ENCODE measurements around the gene PRAC2. TPM values are rescaled to one million over a fixed set of nuclear protein-coding genes. Genes with fewer than 3 reads are reported as not detected.

The PRAC2 gene
- total RNA-seq, 2 experiments from 2014 or later, result not detected

DNA sequence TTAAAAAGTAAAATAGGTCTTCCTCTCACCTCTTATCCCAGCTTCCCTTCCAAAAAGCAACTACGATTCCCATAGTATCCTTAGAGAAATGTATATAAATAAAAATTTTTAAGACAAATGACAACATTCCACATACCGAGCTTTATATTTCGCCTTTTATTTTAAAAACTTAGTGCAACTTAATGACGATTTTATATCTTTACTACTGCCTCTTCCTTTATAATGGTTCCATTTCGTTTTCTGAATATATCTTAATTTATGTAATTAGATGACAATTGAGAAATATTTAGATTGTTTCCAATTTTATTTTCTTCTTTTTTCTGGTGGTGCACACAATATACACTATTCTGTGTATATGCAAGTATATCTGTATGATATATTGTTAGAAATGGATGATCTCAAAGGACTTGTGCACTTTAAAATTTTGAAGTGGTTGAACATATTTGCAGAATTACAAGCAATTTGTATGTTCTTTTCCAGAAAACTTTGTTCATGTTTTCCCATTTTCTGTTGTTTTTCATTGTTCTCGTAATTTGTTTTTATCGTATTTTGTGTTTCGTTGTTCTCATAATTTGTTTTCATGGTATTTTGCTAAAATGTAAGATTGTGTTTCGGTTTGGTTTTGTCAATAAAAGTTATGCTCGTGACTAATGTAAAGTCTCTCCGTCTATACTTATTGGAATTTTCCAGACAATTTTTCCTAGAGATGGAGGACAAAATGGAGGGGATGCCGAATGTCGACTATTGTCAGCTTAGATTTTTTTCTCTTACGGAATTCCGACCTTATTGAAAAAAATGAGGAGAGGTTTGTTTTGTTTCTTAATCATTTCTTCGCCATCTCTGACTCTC is 26.0 kb downstream of the PRAC2 start:
- CTCF ChIA-PET, result interaction anchor here (0.9 to 1.5 kb wide), 3 partner anchors 24 to 77 kb away, joined by 3 to 5 read pairs (median 4); no protein-coding TSS in a partner anchor
- POLR2A ChIA-PET, result no interaction called here

DNA sequence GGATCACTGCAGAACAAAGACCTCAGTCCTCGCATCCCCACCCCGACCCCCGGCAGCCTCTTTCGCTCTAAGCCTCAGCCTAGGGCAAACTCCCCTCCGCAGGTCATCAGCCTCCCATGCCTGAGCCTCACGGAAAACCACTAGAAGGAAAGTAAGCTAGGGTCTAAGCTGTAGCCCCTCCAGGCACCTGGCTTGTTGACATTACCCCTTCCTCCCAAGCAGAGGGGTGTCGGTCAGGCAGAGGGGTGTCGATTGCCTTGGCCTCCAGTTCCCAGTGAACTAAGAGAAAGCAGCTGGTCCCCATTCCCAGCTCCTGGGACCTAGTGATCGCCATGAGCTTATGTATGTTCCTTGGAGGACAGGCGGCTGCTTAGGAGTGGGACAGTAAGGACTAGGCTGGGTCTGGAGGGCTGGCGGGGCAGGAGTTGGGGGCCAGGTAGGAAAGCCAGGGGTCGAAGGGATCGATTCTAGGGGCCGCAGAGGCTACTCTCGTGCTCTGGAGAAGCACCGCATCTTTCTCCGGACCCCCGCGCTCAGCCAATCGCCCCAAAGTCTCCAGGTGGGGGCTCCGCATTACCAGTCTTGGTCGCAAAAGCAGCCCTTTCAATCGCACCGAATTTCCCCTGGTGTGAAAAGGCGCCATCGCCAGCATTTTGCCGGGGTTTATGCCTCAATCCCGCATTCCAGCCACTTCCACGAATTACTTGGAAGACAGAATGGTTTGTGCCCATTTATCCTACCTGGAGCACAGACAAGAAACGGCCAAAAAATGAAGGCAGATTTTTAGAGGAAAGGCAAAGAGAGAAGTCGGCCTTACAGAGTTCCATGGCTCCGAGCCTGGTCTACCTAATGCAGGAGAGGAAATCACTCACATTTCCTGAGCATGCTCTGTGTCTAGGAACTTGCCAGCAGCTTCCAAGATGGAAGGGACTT is 26.9 kb downstream of the PRAC2 start:
- POLR2A ChIA-PET, result no interaction called here
- CTCF ChIA-PET, result interaction anchor here (0.9 to 1.5 kb wide), 2 partner anchors 25 to 71 kb away, joined by 3 to 5 read pairs; no protein-coding TSS in a partner anchor

DNA sequence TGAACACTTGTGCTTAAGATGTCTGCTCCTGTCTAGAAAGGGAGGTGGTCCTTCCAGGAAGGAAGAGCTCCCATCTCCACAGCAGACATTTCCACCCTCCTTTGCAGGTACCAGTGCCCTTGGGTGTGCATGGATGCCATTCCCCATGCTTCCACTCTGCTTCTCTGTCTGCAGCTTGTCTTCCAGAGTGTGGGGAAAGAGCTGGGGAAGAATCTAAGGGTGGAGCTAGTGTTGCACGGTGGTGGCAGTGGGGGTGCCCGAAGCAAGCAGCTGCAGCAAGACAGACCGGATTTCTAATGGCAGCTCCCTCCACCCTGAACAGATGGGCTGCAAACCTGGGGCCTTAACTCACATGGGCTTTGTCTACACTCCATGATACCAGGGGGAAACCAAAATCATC is 28.2 kb downstream of the PRAC2 start:
- ChIA-PET CTCF (interaction anchor here (0.6 to 1.4 kb wide), 4 partner anchors 12 to 135 kb away, joined by 3 to 5 read pairs (median 3); no protein-coding TSS in a partner anchor), POLR2A (no interaction called here)

- POLR2A ChIA-PET, result no interaction called here
- CTCF ChIA-PET, result interaction anchor here (0.6 to 1.4 kb wide), 3 partner anchors 13 to 136 kb away, joined by 3 to 5 read pairs (median 3); no protein-coding TSS in a partner anchor
Observed at GRCh38 chr17:48751733-48752398, 28.9 kb downstream of the PRAC2 start.

- POLR2A ChIA-PET, result no interaction called here
- CTCF ChIA-PET, result no interaction called here
Observed at GRCh38 chr17:48752399-48753288, 29.7 kb downstream of the PRAC2 start.

- CTCF ChIA-PET, result no interaction called here
- POLR2A ChIA-PET, result no interaction called here
Observed at GRCh38 chr17:48753794-48754499, 31.0 kb downstream of the PRAC2 start.

DNA sequence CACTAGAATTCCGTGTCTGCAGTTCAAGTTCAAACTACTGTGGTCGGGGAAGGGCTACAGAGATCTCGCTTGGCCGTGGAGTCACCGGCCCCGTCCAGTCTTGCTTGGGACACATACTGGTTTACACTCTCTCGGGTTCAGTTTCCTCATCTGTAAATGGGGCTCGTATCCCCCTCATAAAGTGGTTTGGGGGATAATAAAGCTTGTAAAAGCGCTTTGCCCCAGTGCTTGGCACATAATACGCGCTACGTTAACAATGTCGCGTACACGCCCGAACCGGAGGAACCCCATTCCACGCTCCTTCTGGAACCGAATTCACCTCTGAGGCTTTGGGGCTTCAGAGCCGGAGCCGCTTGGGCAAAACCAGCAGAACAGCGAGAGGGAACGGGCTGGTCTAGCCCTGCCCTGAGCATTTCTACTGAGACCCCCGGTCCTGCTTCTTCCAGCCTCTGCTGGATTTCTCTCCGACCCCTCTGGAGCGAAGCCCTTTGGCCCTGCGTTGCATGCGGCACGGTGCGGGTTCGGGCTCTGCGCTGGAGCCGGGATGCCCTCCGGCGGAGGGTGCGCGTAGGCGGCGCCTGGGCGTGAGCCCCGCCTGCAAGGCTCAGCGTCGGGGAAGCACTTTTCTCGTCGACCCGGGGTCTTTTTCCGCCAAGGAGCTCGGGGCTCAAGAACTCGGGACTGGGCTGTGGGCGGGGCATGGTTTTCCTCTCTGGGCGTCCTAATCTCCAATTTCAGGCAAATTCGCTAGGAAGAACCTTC is 31.7 kb downstream of the PRAC2 start:
- ChIA-PET POLR2A (no interaction called here), CTCF (no interaction called here)

- ChIA-PET POLR2A (no interaction called here), CTCF (no interaction called here)
Observed at GRCh38 chr17:48755356-48755755, 32.4 kb downstream of the PRAC2 start.

GRCh38 chr17:48756830-48757251 is 33.9 kb downstream of the PRAC2 start:
- CTCF ChIA-PET, result no interaction called here
- POLR2A ChIA-PET, result no interaction called here

DNA sequence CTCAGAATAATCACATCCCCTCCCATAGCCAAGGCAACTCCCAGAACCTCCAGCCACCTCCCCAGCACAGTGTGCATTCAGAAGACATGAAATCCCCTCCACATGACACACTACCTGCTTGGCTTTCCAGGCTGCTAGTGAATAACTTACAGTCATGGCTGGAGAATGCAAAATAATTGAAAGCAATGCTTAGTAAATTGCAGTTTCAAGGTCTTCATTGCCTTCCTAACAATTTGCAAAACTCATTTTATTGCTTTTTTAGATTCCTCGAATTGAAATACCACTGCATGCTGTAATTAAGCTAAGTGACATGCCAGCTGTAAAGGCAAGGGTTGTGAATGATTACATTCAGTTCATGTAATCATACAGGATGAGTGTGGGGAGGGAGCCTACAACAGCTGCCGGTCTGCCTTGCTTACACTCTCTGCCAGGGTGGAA is 34.6 kb downstream of the PRAC2 start:
- POLR2A ChIA-PET, result no interaction called here

GRCh38 chr17:48759288-48759687 is 36.3 kb downstream of the PRAC2 start:
- ChIA-PET CTCF (interaction anchor here (1.3 kb wide), 1 partner anchor 81 kb away, joined by 4 read pairs; no protein-coding TSS in a partner anchor), POLR2A (no interaction called here)

More for the DNA sequence above, 34.6 kb downstream of the PRAC2 start:
- CTCF ChIA-PET, result no interaction called here

- CTCF ChIA-PET, result interaction anchor here (1.3 kb wide), 1 partner anchor 82 kb away, joined by 4 read pairs; no protein-coding TSS in a partner anchor
- POLR2A ChIA-PET, result no interaction called here
Observed at GRCh38 chr17:48760411-48760810, 37.4 kb downstream of the PRAC2 start.

GRCh38 chr17:48761114-48761513 is 38.1 kb downstream of the PRAC2 start:
- POLR2A ChIA-PET, result no interaction called here

GRCh38 chr17:48767263-48767774 is 44.3 kb downstream of the PRAC2 start:
- ChIA-PET CTCF (no interaction called here), POLR2A (no interaction called here)

More at GRCh38 chr17:48761114-48761513, 38.1 kb downstream of the PRAC2 start:
- CTCF ChIA-PET, result no interaction called here

DNA sequence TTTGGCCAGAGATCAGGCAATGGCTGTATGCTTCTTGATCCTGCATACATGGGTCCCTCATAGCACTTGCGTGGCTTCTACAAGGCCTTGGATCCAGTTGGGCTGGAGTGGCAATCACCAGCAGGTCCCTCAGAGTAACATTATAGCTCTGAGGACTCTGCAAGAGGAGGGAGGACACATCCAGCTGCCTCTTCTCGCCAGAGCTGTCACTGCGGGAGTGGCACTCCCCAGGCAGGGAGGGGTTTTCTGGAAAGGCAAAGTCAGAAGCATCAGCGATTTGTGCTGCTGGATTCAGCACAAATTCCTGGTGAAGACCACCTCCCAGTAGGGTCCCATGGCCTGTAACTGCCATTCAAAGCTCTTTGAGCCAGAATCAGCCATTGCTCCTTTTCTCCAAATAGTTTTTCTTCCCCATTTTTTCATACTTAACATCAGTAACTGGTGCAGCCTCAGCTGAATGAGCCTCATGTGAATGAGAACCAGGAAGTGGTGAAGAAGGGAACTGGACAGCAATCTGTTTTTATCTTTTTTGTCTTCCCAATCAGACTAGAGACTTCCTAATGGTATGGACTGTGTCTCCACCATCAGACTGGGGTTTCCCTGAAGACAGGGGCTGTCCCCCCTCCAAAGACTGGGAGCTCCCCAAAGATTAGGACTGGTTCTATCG is 46.2 kb downstream of the PRAC2 start:
- ChIA-PET CTCF (no interaction called here), POLR2A (interaction anchor here (0.6 kb wide), 1 partner anchor 93 kb away, joined by 4 read pairs; no protein-coding TSS in a partner anchor)

- ChIA-PET CTCF (no interaction called here), POLR2A (no interaction called here)
Observed at GRCh38 chr17:48770954-48771353, 48.0 kb downstream of the PRAC2 start.

DNA sequence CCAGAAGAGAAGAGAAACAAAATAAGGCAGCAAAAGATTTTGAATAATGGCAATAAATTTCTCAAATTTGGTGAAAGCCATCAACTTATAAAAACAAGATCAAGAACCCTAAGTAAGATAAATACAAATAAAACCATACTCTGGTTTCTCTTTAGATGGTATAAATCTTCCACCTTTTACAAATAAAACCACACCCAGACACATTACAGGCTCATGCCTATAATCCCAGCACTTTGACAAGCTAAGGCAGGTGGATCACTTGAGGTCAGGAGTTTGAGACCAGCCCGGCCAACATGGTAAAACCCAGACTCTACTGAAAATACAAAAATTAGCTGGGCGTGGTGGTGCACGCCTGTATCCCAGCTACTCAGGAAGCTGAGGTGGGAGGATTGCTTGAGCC is 50.3 kb downstream of the PRAC2 start:
- POLR2A ChIA-PET, result no interaction called here
- CTCF ChIA-PET, result no interaction called here
